HepG2 (cell line): ENCODE results near the gene PEBP1. TPM values are rescaled to one million over a fixed set of nuclear protein-coding genes. Genes with fewer than 3 reads are reported as not detected.

Source experiments
- ARID5B ChIP-seq: IDR thresholded peaks from 2 replicates; pipeline ENCODE4 v1.4.0; 2020; ENCODE audit warnings: mild to moderate bottlenecking, missing genetic modification reagents
- GZF1 ChIP-seq: sonication (generic); formaldehyde crosslinking; IDR thresholded peaks from 2 replicates; pipeline ENCODE4 v1.5.1; 2020; ENCODE audit warnings: mild to moderate bottlenecking, missing genetic modification reagents
- HOXA5 ChIP-seq: sonication (generic); formaldehyde crosslinking; IDR thresholded peaks from 2 replicates; pipeline ENCODE4 v1.4.0; 2020; ENCODE audit warnings: missing genetic modification reagents
- PAXIP1 ChIP-seq: sonication (generic); formaldehyde crosslinking; conservative IDR thresholded peaks from 2 replicates; pipeline ENCODE4 v1.4.0; 2020; ENCODE audit warnings: mild to moderate bottlenecking, missing genetic modification reagents, moderate library complexity
- RXRB ChIP-seq: IDR thresholded peaks from 2 replicates; pipeline ENCODE4 v1.6.1; 2016; ENCODE audit warnings: borderline replicate concordance, missing genetic modification reagents, missing compliant biosample characterization
- SKI ChIP-seq: fragments of 450-650 bp; IDR thresholded peaks from one replicate; pipeline ENCODE4 v1.6.1; 2018; ENCODE audit warnings: mild to moderate bottlenecking; ENCODE audit not compliant: partially characterized antibody
- TAF15 ChIP-seq: fragments of 200-400 bp; formaldehyde crosslinking; IDR thresholded peaks from one replicate; pipeline ENCODE4 v1.6.1; 2018; ENCODE audit warnings: mild to moderate bottlenecking, low read depth, low read length; ENCODE audit not compliant: poor library complexity, severe bottlenecking
- ZFP91 ChIP-seq: sonication (generic); formaldehyde crosslinking; IDR thresholded peaks from 2 replicates; pipeline ENCODE4 v1.9.0; 2022; ENCODE audit warnings: missing genetic modification reagents, mild to moderate bottlenecking, borderline replicate concordance
- ZNF264 ChIP-seq: sonication (generic); formaldehyde crosslinking; IDR thresholded peaks from 2 replicates; pipeline ENCODE4 v1.4.0; 2020; ENCODE audit warnings: missing genetic modification reagents
- polyA plus RNA-seq, 8 experiments: library from polyadenylated mRNA; depleted of rRNA in 3 of 8; stranded (reverse) in 7 of 8; unstranded in 1 of 8; fragments of >200 nt; fragmentation: Illumina TruSeq in 4 of 8; extraction: Trizol in 4 of 8; gene quantifications; 2 replicates each; pipeline versions ENCODE4 v1.2.1 to v1.2.3, GENCODE V29; 2011 to 2016; ENCODE audit warnings: low read depth in 4 of 8, missing spikeins in 1 of 8, mixed read lengths in 1 of 8; ENCODE audit not compliant: insufficient read depth in 1 of 8
- total RNA-seq, 5 experiments: library from RNA; depleted of rRNA; stranded (reverse); fragments of >200 nt; fragmentation: Illumina TruSeq; extraction: Trizol; gene quantifications; 2 replicates each; pipeline ENCODE4 v1.2.3, GENCODE V29; 2016; ENCODE audit warnings: low read depth in 1 of 5
- TF ChIP-seq, protein P1 (sequence below): sonication (generic); formaldehyde crosslinking; IDR thresholded peaks from 2 replicates; pipeline ENCODE4 v1.8.1; 2023; ENCODE audit warnings: mild to moderate bottlenecking, missing genetic modification reagents
- TF ChIP-seq, protein P2 (sequence below): sonication (generic); IDR thresholded peaks from 2 replicates; pipeline ENCODE4 v1.6.1; 2016; ENCODE audit warnings: low read depth, borderline replicate concordance
- TF ChIP-seq, protein P3 (sequence below): sonication (generic); formaldehyde crosslinking; IDR thresholded peaks from 2 replicates; pipeline ENCODE4 v1.4.0; 2020; ENCODE audit warnings: missing genetic modification reagents

Gene PEBP1
- total and polyA plus RNA-seq, 2 of the 13 experiments (the other 11 are each of a cell fraction or from before 2014, with no cell fraction given), result 538 to 1,505 TPM

DNA sequence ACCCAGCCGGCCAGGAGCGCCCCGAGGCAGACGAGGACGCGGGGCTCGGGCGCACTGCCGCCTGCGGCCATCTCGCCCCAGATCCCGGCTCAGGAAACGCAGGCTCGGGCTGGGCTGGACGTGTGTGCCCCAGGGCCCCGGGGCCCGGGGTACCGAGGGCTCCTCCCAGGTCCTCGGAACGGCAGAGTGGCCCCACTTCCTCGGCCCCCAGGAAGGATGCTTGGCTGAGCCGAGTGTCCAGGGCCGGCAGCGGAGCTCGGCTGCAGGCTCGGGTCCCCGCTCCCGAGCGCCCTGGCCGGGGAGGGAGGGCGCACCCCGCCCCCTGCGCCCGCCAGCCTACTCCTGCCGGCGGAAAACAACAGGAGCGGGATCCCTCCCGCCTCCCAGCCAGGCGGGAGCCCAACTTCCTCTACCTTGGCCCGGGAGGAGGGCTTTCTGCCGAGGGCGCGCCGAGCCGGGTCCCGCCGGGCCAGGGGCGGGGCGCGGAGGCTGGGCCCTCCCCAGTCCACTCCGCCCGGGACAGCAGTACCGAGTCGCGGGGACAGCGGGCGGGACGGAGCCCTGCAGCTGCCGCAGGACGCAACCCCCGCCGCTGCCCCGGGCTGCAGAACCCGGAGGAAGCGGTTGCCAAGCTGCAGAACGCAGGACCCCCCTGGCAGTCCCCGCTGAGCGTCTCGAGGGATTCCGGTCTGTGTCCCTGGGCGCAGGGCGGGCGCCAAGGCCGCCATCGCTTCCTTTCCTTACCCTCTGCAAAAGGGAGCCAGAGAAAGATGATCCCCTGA is 32.1 kb upstream of the PEBP1 start, which contains the start of gene VSIG10 (continued):
- TF ChIP-seq ARID5B (CRISPR knock-in tag) (peak; percentile 78), ZNF264 (CRISPR knock-in tag) (no peak), ZFP91 (CRISPR knock-in tag) (peak; percentile 72), GZF1 (CRISPR knock-in tag) (0 out of 2 replicates have a peak, but pooled peaks have one; percentile 29), TAF15 (peak; percentile 21), RXRB (CRISPR knock-in tag) (no peak), PAXIP1 (CRISPR knock-in tag) (0 out of 2 replicates have a peak, but pooled peaks have one; percentile 12), SKI (peak; percentile 33), HOXA5 (CRISPR knock-in tag) (peak; percentile 64)
- TF ChIP-seq, protein P1, sequence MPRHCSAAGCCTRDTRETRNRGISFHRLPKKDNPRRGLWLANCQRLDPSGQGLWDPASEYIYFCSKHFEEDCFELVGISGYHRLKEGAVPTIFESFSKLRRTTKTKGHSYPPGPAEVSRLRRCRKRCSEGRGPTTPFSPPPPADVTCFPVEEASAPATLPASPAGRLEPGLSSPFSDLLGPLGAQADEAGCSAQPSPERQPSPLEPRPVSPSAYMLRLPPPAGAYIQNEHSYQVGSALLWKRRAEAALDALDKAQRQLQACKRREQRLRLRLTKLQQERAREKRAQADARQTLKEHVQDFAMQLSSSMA (CRISPR knock-in tag), result no peak; the same call in 1 of the 2 replicates
- TF ChIP-seq, protein P2, sequence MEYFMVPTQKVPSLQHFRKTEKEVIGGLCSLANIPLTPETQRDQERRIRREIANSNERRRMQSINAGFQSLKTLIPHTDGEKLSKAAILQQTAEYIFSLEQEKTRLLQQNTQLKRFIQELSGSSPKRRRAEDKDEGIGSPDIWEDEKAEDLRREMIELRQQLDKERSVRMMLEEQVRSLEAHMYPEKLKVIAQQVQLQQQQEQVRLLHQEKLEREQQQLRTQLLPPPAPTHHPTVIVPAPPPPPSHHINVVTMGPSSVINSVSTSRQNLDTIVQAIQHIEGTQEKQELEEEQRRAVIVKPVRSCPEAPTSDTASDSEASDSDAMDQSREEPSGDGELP, result peak; percentile 14; the same call in 1 of the 2 replicates
- TF ChIP-seq, protein P3, sequence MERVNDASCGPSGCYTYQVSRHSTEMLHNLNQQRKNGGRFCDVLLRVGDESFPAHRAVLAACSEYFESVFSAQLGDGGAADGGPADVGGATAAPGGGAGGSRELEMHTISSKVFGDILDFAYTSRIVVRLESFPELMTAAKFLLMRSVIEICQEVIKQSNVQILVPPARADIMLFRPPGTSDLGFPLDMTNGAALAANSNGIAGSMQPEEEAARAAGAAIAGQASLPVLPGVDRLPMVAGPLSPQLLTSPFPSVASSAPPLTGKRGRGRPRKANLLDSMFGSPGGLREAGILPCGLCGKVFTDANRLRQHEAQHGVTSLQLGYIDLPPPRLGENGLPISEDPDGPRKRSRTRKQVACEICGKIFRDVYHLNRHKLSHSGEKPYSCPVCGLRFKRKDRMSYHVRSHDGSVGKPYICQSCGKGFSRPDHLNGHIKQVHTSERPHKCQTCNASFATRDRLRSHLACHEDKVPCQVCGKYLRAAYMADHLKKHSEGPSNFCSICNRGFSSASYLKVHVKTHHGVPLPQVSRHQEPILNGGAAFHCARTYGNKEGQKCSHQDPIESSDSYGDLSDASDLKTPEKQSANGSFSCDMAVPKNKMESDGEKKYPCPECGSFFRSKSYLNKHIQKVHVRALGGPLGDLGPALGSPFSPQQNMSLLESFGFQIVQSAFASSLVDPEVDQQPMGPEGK, result peak; percentile 98
